Activated CD4-positive, alpha-beta T cell treated with anti-CD3 and anti-CD28 coated beads for 36 hours (primary cell): ENCODE results near the gene ZNF516. TPM values are rescaled to one million over a fixed set of nuclear protein-coding genes. Genes with fewer than 3 reads are reported as not detected.

Experiments used
- ATAC-seq: fragments of 200-7000 bp; cut with Tn5 transposase; one replicate; pipeline ENCODE4 v1.10.0; 2021; ENCODE audit warnings: mild to moderate bottlenecking, moderate library complexity
- CTCF ChIA-PET: fragments of 350-600 bp; sonication (Branson Sonifier 250); formaldehyde crosslinking; loops from one replicate; lab custom pipeline; 2021; ENCODE audit warnings: antibody characterized with exemption; lab: Charles Lee
- POLR2A ChIA-PET: fragments of 350-600 bp; sonication (Branson Sonifier 250); formaldehyde crosslinking; loops from one replicate; lab custom pipeline; 2021; ENCODE audit warnings: antibody characterized with exemption, inconsistent platforms; lab: Charles Lee
- DNase-seq: peaks from one replicate; pipeline ENCODE4 v3.0.0-alpha.2; 2020
- H3K27ac Mint-ChIP-seq: one replicate; pipeline ENCODE4 v1.8.0; 2021; ENCODE audit warnings: mixed read lengths
- H3K27me3 Mint-ChIP-seq: one replicate; pipeline ENCODE4 v1.8.0; 2021; ENCODE audit warnings: mixed read lengths
- H3K36me3 Mint-ChIP-seq: one replicate; pipeline ENCODE4 v1.8.0; 2021; ENCODE audit warnings: low read depth, mixed read lengths
- H3K4me1 Mint-ChIP-seq: one replicate; pipeline ENCODE4 v1.8.0; 2021; ENCODE audit warnings: mixed read lengths
- H3K4me3 Mint-ChIP-seq: one replicate; pipeline ENCODE4 v1.8.0; 2021; ENCODE audit warnings: mild to moderate bottlenecking, moderate library complexity, mixed read lengths
- H3K9me3 Mint-ChIP-seq: one replicate; pipeline ENCODE4 v1.8.0; 2021; ENCODE audit warnings: low read depth, mixed read lengths
- intact Hi-C, 2 experiments: fragments of 100-400 bp; cut with DNase I in 1 of 2; cut with micrococcal nuclease in 1 of 2; formaldehyde crosslinking; loops; one replicate each; pipeline versions ENCODE4 v1.14.2 to v1.15.1; 2022 to 2024; cut with DNase I, micrococcal nuclease
- total RNA-seq, 2 experiments: library from RNA; stranded (reverse); gene quantifications; one replicate each; pipeline ENCODE4 v1.2.3, GENCODE V29; 2021

ZNF516 gene
- total RNA-seq, 2 experiments from 2014 or later = 6.8 to 9.9 TPM

DNA sequence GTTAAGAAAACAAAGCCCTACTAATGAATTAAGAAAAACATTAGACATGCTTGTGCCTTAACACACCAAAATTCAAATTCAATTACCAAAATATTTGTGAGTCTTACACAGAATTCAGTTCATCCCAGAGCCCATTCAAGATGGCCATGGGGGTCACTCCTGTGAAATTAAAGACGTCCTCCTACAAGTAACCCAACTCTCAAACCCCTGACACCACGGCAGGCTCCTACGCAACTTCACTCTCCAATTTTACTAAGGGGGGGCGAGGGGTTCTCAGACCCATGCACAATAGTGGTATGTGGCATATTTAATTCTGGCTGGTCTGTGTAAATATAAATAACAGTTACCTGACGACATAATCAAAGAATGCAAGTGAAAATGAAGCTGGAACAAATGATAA, 5.0 kb downstream of the ZNF516 start:
- ATAC-seq (no peak), DNase-seq (no peak)
- Mint-ChIP-seq H3K36me3 (no peaks in the 10 kb centered on the region), H3K27ac (no peak overlapping the region), H3K27me3 (peaks cover 28% of the 10 kb centered on the region), H3K4me3 (peak overlapping the region; percentile 81), H3K9me3 (no peaks in the 10 kb centered on the region), H3K4me1 (peaks cover 36% of the 10 kb centered on the region)
- ChIA-PET POLR2A (no interaction called here), CTCF (interaction anchor here (0.8 to 1.0 kb wide), 3 partner anchors 8 to 34 kb away, joined by 3 read pairs; no protein-coding TSS in a partner anchor)
- intact Hi-C loops = loop anchor here (5.0 to 10.0 kb wide), 7 partner anchors 115 to 1993 kb away; partner anchors contain the start of genes TSHZ1 (in 2 of the 2), CNDP2 (in 1 of the 2) and ZNF236 (in 1 of the 2)

GRCh38 chr18:76489081-76489480, 6.0 kb downstream of the ZNF516 start:
- CTCF ChIA-PET = no interaction called here
- intact Hi-C loops = no loop called here
- no peak for ATAC-seq
- Mint-ChIP-seq H3K4me3 (no peak overlapping the region), H3K27me3 (peaks cover 26% of the 10 kb centered on the region), H3K27ac (no peak overlapping the region), H3K36me3 (no peaks in the 10 kb centered on the region), H3K9me3 (no peaks in the 10 kb centered on the region), H3K4me1 (peaks cover 32% of the 10 kb centered on the region)
- POLR2A ChIA-PET = interaction anchor here (1.0 kb wide), 1 partner anchor 8 kb away, joined by 3 read pairs; no protein-coding TSS in a partner anchor
- no peak for DNase-seq

- intact Hi-C loops = no loop called here
- peaks cover 24% of the 10 kb centered on the region for H3K4me1 Mint-ChIP-seq
- ATAC-seq (no peak), DNase-seq (no peak)
- H3K9me3 Mint-ChIP-seq = no peaks in the 10 kb centered on the region
- POLR2A ChIA-PET = interaction anchor here (1.0 kb wide), 1 partner anchor 8 kb away, joined by 3 read pairs; no protein-coding TSS in a partner anchor
- H3K27me3 Mint-ChIP-seq = peaks cover 21% of the 10 kb centered on the region
- H3K27ac Mint-ChIP-seq = no peak overlapping the region
- H3K4me3 Mint-ChIP-seq = no peak overlapping the region
- CTCF ChIA-PET = interaction anchor here (0.5 to 0.6 kb wide), 2 partner anchors 7 to 597 kb away, joined by 3 to 4 read pairs; no protein-coding TSS in a partner anchor
- no peaks in the 10 kb centered on the region for H3K36me3 Mint-ChIP-seq
Measured at GRCh38 chr18:76488190-76488589, 6.9 kb downstream of the ZNF516 start.

DNA sequence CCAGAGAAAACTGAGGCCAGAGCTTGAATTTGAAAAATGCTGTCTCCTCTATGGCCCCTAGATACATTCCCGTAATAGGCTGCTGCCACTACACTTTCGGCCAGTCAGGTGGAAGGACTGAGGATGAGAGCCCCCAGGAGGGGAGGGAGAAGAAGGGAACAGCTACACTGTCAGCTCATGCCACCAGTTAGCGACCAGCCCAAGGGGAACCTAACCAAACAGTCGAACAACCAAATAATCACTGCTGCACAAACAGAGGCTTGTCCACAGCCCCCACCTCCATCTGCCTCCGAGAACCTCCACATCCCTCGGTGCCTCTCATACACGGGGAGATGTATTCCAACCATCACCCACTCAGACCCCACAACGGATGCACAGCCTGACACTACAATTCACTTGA, 7.3 kb downstream of the ZNF516 start:
- ATAC-seq = no peak
- CTCF ChIA-PET = interaction anchor here (0.6 kb wide), 1 partner anchor 598 kb away, joined by 3 read pairs; no protein-coding TSS in a partner anchor

GRCh38 chr18:76487070-76487469, 8.0 kb downstream of the ZNF516 start:
- Mint-ChIP-seq H3K27ac (no peak overlapping the region), H3K4me1 (peaks cover 24% of the 10 kb centered on the region), H3K4me3 (no peak overlapping the region), H3K36me3 (no peaks in the 10 kb centered on the region), H3K9me3 (no peaks in the 10 kb centered on the region), H3K27me3 (peaks cover 19% of the 10 kb centered on the region)
- intact Hi-C loops = no loop called here
- DNase-seq (no peak), ATAC-seq (no peak)
- CTCF ChIA-PET = interaction anchor here (1.0 kb wide), 1 partner anchor 313 kb away, joined by 3 read pairs; no protein-coding TSS in a partner anchor
- POLR2A ChIA-PET = no interaction called here

More for the DNA sequence above, 7.3 kb downstream of the ZNF516 start:
- Mint-ChIP-seq H3K36me3 (no peaks in the 10 kb centered on the region), H3K9me3 (no peaks in the 10 kb centered on the region), H3K27ac (no peak overlapping the region), H3K4me3 (no peak overlapping the region), H3K4me1 (peaks cover 24% of the 10 kb centered on the region), H3K27me3 (peaks cover 21% of the 10 kb centered on the region)
- intact Hi-C loops = no loop called here
- DNase-seq = no peak
- POLR2A ChIA-PET = no interaction called here

DNA sequence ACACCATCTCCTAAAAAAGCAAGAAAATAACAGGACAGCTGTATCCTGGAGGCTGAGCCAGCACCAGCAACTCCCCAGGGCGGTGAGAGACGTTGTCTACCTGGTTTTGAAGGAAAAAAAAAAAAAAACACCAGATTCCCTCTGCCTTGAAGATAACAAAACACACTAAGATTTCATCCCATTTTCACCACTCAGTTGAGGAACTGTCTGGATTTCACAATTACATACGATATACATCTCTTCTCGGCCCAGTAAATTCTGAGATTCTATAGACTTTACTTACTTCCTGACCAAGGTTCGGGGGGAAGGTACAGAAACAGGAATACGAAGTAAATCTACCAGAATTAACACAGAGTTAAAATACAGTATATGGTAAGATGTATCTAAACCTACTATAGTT, 8.5 kb downstream of the ZNF516 start:
- DNase-seq = no peak
- CTCF ChIA-PET = interaction anchor here (1.0 kb wide), 1 partner anchor 313 kb away, joined by 3 read pairs; no protein-coding TSS in a partner anchor
- no peaks in the 10 kb centered on the region for H3K9me3 Mint-ChIP-seq
- H3K4me3 Mint-ChIP-seq = no peak overlapping the region
- H3K27ac Mint-ChIP-seq = no peak overlapping the region
- intact Hi-C loops = no loop called here
- no peaks in the 10 kb centered on the region for H3K36me3 Mint-ChIP-seq
- H3K27me3 Mint-ChIP-seq = peaks cover 18% of the 10 kb centered on the region
- POLR2A ChIA-PET = no interaction called here
- H3K4me1 Mint-ChIP-seq = peaks cover 24% of the 10 kb centered on the region
- no peak for ATAC-seq

- Mint-ChIP-seq H3K4me3 (no peak overlapping the region), H3K27me3 (peaks cover 18% of the 10 kb centered on the region), H3K4me1 (peaks cover 24% of the 10 kb centered on the region), H3K36me3 (no peaks in the 10 kb centered on the region), H3K27ac (no peak overlapping the region), H3K9me3 (no peaks in the 10 kb centered on the region)
- ChIA-PET POLR2A (no interaction called here), CTCF (interaction anchor here (1.1 kb wide), 1 partner anchor 87 kb away, joined by 3 read pairs; no protein-coding TSS in a partner anchor)
- DNase-seq (no peak), ATAC-seq (no peak)
- intact Hi-C loops = no loop called here
Measured at GRCh38 chr18:76486038-76486437, 9.0 kb downstream of the ZNF516 start.

DNA sequence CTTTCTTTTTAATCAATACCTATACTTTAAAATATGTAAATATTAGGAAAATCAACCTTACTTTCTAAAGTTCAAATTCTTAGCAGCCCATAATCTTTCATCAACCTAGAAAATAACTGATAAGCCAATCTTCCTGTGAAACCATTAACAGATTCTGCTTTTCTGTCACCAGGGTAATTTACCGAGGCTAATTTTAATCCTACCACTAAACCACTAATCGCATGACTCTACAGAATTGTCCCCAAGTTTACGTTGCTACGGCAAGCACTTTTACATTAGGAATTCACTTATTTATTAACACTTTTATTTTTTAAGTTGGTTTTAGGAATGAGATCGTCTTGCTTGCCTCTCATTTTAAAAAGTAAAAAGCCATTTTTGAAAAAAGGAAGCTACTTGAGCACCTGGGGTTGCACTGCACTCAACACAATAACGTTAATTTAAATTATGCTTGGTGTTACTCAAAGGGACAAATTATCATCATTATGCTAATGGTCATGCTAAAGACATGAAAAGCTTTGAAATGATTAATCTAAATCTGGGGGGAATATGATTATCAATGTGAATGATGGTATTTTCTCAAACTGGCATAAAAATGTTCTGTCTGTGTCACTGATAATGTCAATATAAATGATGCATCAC, 10.2 kb downstream of the ZNF516 start:
- DNase-seq (no peak), ATAC-seq (no peak)
- Mint-ChIP-seq H3K27ac (no peak overlapping the region), H3K4me1 (peaks cover 13% of the 10 kb centered on the region), H3K9me3 (no peaks in the 10 kb centered on the region), H3K27me3 (peaks cover 9% of the 10 kb centered on the region), H3K4me3 (no peak overlapping the region), H3K36me3 (no peaks in the 10 kb centered on the region)
- CTCF ChIA-PET = interaction anchor here (1.1 kb wide), 1 partner anchor 86 kb away, joined by 3 read pairs; no protein-coding TSS in a partner anchor
- POLR2A ChIA-PET = no interaction called here
- intact Hi-C loops = no loop called here

- ATAC-seq (no peak), DNase-seq (no peak)
- Mint-ChIP-seq H3K9me3 (no peaks in the 10 kb centered on the region), H3K27ac (no peak overlapping the region), H3K4me3 (no peak overlapping the region), H3K4me1 (peaks cover 6% of the 10 kb centered on the region), H3K36me3 (no peaks in the 10 kb centered on the region), H3K27me3 (peaks cover 5% of the 10 kb centered on the region)
- ChIA-PET CTCF (interaction anchor here (0.6 to 1.2 kb wide), 3 partner anchors 16 to 1073 kb away, joined by 3 read pairs; no protein-coding TSS in a partner anchor), POLR2A (no interaction called here)
- intact Hi-C loops = no loop called here
Measured at GRCh38 chr18:76483780-76484179, 11.3 kb downstream of the ZNF516 start.

DNA sequence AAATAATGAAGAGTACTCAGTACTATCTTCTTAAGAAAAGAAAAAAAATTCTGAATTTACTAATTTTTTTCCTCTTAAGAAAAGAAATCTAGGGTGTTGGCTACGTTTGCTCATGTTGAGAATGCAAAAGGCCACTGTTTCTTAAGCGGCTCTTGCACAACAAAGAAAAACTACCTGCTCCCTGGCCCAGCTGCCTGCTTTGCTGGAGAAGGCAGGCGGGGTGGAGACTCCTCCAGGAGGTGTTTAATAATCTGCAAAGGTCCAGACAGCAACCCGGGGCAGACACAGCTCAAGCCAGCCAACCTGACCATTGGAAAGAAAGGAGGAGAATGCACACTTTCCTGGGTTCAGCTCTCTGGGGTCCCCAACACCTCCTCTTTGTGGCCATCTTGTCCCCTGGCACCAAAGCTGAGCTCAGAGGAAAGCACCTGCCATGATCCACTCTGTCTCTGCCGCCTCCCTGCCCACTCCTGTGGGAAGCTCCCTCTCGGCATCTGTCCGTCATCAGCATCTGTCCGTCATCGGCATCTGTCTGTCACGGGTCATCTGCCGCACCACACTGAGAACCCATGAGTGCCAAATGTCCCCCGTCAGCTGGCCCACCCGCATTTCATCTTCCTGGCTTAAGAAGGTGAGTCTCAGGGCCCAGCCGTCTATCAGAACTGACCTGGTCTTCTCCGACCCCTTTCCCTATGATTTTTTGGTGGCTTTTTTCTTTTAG, 11.9 kb downstream of the ZNF516 start:
- Mint-ChIP-seq H3K27me3 (peaks cover 5% of the 10 kb centered on the region), H3K4me3 (no peak overlapping the region), H3K36me3 (no peaks in the 10 kb centered on the region), H3K4me1 (peaks cover 6% of the 10 kb centered on the region), H3K9me3 (no peaks in the 10 kb centered on the region), H3K27ac (no peak overlapping the region)
- DNase-seq = no peak
- ChIA-PET CTCF (interaction anchor here (1.2 kb wide), 1 partner anchor 85 kb away, joined by 3 read pairs; no protein-coding TSS in a partner anchor), POLR2A (no interaction called here)
- ATAC-seq = no peak
- intact Hi-C loops = no loop called here

- Mint-ChIP-seq H3K27ac (no peak overlapping the region), H3K36me3 (no peaks in the 10 kb centered on the region), H3K4me3 (no peak overlapping the region), H3K4me1 (peaks cover 10% of the 10 kb centered on the region), H3K9me3 (no peaks in the 10 kb centered on the region), H3K27me3 (peaks cover 5% of the 10 kb centered on the region)
- POLR2A ChIA-PET = no interaction called here
- ATAC-seq = no peak
- intact Hi-C loops = no loop called here
- no peak for DNase-seq
- CTCF ChIA-PET = interaction anchor here (0.7 to 1.2 kb wide), 4 partner anchors 8 to 227 kb away, joined by 3 read pairs; no protein-coding TSS in a partner anchor
Measured at GRCh38 chr18:76482267-76482666, 12.8 kb downstream of the ZNF516 start.
